HG03095 (cell line): Measurements from ENCODE around the gene NSUN4.
"Not testable (repeated sequence)": the region's sequence is repeated elsewhere in the genome, so short reads cannot be mapped to it uniquely, and the experiment has no call there.

ENCODE experiments used
- ATAC-seq: cut with Tn5 transposase; IDR thresholded peaks from one replicate; pipeline ENCODE4 v1.9.1; 2021; ENCODE audit warnings: moderate library complexity; ENCODE audit not compliant: unreplicated experiment

Gene NSUN4

GRCh38 chr1:46340404-46341221, at the start of gene NSUN4:
TSS of gene NSUN4 (plus strand) at chr1:46340807. CDS start at chr1:46340827, 20 bp downstream.
- ATAC-seq = peak; percentile 68

- ATAC-seq = no peak
Measured at GRCh38 chr1:46295306-46295705, 45.3 kb upstream of the NSUN4 start.

- ATAC-seq = no peak
Measured at GRCh38 chr1:46298387-46298786, 42.2 kb upstream of the NSUN4 start.

GRCh38 chr1:46300673-46301405, 39.8 kb upstream of the NSUN4 start:
- no peak for ATAC-seq

GRCh38 chr1:46301406-46301807, 39.2 kb upstream of the NSUN4 start:
- ATAC-seq = no peak

GRCh38 chr1:46301808-46302640, 38.6 kb upstream of the NSUN4 start:
- ATAC-seq = peak; percentile 33

GRCh38 chr1:46302641-46303037, 38.0 kb upstream of the NSUN4 start:
- peak; percentile 6 for ATAC-seq

- ATAC-seq = peak; percentile 75
Measured at GRCh38 chr1:46303038-46303871, 37.4 kb upstream of the NSUN4 start, which contains the start of the genes LRRC41 and UQCRH. TSS of gene LRRC41 (minus strand) at chr1:46303616. CDS start at chr1:46303322, 294 bp downstream. TSS of gene UQCRH (plus strand) at chr1:46303698. CDS start at chr1:46303767, 69 bp downstream.

- no peak for ATAC-seq
Measured at GRCh38 chr1:46303872-46304326, 36.7 kb upstream of the NSUN4 start.

- ATAC-seq = no peak
Measured at GRCh38 chr1:46306159-46306530, 34.5 kb upstream of the NSUN4 start.

GRCh38 chr1:46309401-46310159, 31.0 kb upstream of the NSUN4 start:
- ATAC-seq = no peak

- no peak for ATAC-seq
Measured at GRCh38 chr1:46310321-46310720, 30.3 kb upstream of the NSUN4 start.

- no peak for ATAC-seq
Measured at GRCh38 chr1:46315669-46316403, 24.8 kb upstream of the NSUN4 start.

GRCh38 chr1:46317323-46317722, 23.3 kb upstream of the NSUN4 start:
- ATAC-seq = no peak

- not testable (repeated sequence) for ATAC-seq
Measured at GRCh38 chr1:46319301-46319700, 21.3 kb upstream of the NSUN4 start.

GRCh38 chr1:46319960-46320914, 20.4 kb upstream of the NSUN4 start:
- not testable (repeated sequence) for ATAC-seq

GRCh38 chr1:46322191-46322590, 18.4 kb upstream of the NSUN4 start:
- ATAC-seq = not testable (repeated sequence)
